Activated CD4-positive, alpha-beta T cell treated with anti-CD3 and anti-CD28 coated beads for 48 hours (primary cell): Measurements from ENCODE around the gene GATAD1.
"Not testable (repeated sequence)": the region's sequence is repeated elsewhere in the genome, so short reads cannot be mapped to it uniquely, and the experiment has no call there.

ENCODE experiments used
- DNase-seq: peaks from one replicate; pipeline ENCODE4 v3.0.0-alpha.2; 2020

The GATAD1 gene

GRCh38 chr7:92437956-92438491, 9.3 kb upstream of the GATAD1 start:
- no peak for DNase-seq

DNA sequence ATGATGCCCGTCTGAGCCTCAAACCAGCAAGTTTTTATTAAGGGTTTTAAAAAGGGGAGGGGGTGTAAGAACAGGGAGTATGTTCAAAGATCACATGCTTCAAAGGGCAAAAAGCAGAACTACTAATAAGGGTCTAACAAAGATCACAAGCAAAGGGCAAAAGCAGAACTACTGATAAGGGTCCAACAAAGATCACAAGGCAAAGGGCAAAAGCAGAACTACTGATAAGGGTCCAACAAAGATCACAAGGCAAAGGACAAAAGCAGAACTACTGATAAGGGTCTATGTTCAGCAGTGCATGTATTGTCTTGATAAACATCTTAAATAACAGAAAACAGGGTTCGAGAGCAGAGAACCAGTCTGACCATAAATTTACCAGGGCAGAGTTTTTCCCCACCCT, 4.6 kb upstream of the GATAD1 start:
- not testable (repeated sequence) for DNase-seq

- no peak for DNase-seq
Observed at GRCh38 chr7:92446869-92447344, 375 bp upstream of the GATAD1 start.

DNA sequence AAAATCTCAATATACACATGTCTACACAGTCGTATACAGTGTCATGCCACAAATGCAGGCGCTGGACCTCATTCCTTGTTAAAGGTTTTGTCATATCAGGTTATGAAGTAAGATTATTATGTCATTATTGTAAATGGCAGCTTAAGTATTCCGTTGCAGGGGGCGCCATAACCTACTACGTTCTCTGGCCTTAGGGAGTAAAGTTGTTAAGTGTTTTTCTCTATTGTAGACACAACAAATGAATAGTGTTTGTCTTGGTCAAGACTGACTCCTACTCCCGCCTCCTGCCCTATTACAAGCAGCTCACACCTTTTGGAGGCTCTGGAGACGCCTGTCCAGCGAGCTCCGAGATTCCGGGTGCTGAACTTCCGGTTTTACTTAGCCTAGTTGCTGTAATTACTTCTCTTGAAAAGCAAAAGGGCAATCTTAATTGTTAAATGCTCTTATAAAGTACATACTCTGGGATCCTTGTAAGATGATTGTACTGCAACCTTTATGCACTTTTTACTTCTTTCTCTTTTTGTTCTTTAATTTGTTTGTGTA, 994 bp downstream of the GATAD1 start:
- peak; percentile 51 for DNase-seq

- no peak for DNase-seq
Observed at GRCh38 chr7:92451645-92452044, 4.4 kb downstream of the GATAD1 start.

DNA sequence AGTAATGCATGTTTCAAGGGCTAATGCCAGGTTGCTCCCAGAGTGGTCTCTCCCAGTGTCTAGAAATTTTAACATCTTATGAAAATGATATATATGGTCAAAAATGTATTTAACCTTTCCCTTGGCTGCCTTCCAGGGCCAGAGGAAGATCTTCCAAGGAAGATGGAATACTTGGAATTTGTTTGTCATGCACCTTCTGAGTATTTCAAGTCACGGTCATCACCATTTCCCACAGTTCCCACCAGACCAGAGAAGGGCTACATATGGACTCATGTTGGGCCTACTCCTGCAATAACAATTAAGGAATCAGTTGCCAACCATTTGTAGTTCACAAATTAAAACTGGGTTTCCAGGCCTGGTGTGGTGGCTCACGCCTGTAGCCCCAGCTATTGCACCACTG, 9.0 kb downstream of the GATAD1 start:
- no peak for DNase-seq

- no peak for DNase-seq
Observed at GRCh38 chr7:92460109-92460508, 12.8 kb downstream of the GATAD1 start.

- DNase-seq = no peak
Observed at GRCh38 chr7:92460510-92460909, 13.2 kb downstream of the GATAD1 start.

GRCh38 chr7:92461027-92462003, 14.0 kb downstream of the GATAD1 start:
- peak; percentile 41 for DNase-seq

GRCh38 chr7:92462560-92462959, 15.3 kb downstream of the GATAD1 start:
- DNase-seq = no peak

DNA sequence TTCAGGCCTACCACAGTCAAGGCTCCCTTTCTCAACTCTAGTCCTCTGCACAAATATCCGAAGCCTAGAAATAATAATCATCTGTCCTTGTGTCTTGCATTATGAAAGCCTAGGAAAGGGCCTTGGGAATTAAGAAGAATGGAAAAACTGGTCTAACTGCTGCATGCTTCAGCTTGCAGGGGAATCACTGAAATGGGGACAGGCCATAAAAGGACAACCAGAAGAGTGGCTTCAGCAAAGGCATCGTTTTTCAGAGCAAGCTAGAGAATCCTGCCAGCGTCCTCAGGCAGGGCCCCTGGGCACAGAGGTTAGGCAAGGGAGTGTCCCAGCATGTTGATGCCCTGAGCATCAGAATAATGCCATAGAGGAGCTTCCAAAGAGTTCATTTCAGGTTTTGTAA, 17.2 kb downstream of the GATAD1 start:
- DNase-seq = no peak

- DNase-seq = no peak
Observed at GRCh38 chr7:92466682-92467081, 19.4 kb downstream of the GATAD1 start.

DNA sequence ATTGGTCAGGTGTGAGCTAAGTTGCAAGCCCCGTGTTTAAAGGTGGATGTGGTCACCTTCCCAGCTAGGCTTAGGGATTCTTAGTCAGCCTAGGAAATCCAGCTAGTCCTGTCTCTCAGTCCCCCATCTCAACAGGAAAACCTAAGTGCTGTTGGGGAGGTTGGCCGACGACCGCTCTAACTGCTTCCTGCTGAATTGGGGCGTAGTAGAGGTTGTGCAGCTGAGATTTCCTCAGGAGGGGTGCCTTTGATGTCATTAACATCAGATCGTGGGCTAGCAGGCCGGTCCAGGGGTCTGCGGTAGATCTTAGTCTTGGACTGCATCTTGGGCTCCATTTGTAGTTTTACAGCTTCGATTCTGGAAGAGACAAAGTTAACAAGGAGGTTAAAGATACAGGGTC, 21.3 kb downstream of the GATAD1 start:
- peak; percentile 4 for DNase-seq

GRCh38 chr7:92473989-92474388, 26.7 kb downstream of the GATAD1 start:
- not testable (repeated sequence) for DNase-seq

GRCh38 chr7:92475261-92475770, 28.0 kb downstream of the GATAD1 start:
- not testable (repeated sequence) for DNase-seq

DNA sequence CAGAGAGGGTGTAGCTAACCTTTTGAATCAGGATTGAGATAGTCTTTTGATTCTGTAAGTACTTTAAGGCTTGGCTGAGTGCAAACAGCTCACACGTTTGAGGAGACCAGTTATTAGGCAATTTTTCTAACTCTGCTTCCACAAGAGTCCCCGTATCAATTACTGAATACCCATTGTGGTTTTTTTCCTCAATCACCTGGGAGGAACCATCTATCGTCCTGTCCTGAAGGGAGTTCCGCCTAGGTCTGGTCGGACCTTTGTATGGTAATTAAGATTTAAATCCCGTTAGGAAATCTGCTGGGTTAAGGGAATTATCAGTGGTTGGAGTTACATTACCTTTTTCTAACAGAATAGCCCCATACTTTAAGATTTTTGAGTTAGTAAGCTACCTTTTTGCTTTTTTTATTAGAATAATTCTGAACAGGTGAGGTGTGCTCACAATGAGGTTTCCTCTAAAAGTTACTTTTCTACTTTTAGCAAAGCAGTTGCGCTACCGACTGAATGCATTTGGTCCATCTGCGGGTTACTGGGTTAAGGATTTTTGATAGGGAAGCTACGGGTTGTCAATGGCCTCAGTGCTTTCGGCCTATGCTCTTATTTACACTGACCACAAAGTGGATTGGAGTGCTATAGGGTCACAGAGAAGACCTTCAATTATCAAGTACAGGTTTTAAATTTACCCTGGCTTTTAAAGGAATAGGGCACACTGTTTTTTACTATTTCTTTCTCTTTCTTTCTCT, 28.7 kb downstream of the GATAD1 start:
- DNase-seq = not testable (repeated sequence)

- not testable (repeated sequence) for DNase-seq
Observed at GRCh38 chr7:92477681-92478080, 30.4 kb downstream of the GATAD1 start, which contains the start of gene ERVW-1. Gene ERVW-1, minus strand, starts transcription at chr7:92477946. Its CDS starts 7,565 bp downstream, at chr7:92470381.

DNA sequence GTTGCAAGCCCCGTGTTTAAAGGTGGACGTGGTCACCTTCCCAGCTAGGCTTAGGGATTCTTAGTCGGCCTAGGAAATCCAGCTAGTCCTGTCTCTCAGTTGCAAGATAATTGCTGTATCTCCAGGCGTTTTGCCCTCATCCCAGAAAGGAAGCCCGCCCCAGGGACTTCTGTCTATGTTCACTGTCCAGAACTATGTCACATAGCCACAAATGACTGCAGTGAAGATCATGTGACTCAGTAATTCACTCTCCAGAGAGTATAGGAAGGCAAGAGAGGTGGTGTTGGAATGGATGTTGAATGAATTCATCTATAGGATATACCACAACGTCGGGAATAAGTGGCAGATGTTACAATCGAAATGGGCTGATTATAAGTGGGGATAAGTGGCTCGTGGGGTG, 30.8 kb downstream of the GATAD1 start:
- no peak for DNase-seq

GRCh38 chr7:92478711-92479110, 31.4 kb downstream of the GATAD1 start:
- no peak for DNase-seq

- DNase-seq = not testable (repeated sequence)
Observed at GRCh38 chr7:92479146-92479545, 31.9 kb downstream of the GATAD1 start.

DNA sequence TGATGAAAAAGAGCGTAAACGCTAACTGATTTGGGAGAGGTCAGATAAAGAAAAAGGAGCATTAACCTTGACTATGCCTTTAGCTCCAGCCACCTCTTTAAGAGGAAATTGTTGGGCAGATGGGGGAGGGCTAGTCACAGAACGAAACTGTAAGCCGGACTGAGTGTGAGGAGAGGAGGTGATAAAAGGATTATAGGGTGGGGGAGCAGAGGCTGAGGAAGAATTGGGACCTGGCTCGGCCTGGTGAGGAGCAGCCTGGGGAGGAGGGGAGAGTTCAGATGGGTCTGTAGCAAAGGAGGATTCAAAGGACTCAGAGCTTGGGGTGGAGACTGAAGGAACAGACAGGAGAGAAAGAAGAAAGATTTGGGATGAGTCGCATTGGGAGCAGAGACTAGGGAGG, 36.3 kb downstream of the GATAD1 start:
- not testable (repeated sequence) for DNase-seq

DNA sequence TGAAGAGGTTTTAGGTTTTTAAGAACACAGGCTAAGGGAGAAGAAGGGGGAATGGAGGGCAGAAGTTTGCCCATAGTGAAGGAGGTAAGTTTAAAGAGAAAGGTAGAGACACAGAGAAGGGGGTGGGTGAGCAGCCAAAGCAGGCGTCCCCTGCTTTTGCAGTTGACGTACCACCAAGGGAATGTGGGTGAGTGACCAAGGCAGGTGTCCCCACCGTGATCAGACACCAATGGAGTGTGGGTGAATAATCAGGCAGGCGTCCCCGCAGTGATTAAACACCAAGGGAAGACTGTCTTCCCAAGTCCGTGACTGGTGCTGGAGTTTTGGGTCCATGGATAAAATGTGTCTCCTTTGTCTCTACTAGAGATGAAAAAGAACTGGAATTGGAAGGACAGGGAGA, 36.9 kb downstream of the GATAD1 start:
- DNase-seq = not testable (repeated sequence)
